ENCODE measurements around the gene SLC16A11. TPM values are rescaled to one million over a fixed set of nuclear protein-coding genes. Genes with fewer than 3 reads are reported as not detected.

The SLC16A11 gene
- total RNA-seq (ENCODE audit: low replicate concordance): 0.08 and 0.12 TPM in 2 replicates

GRCh38 chr17:7043497-7044198, at the start of gene SLC16A11:
Gene SLC16A11 (minus strand): TSS chr17:7044092. CDS start chr17:7043513, 579 bp downstream.

DNA sequence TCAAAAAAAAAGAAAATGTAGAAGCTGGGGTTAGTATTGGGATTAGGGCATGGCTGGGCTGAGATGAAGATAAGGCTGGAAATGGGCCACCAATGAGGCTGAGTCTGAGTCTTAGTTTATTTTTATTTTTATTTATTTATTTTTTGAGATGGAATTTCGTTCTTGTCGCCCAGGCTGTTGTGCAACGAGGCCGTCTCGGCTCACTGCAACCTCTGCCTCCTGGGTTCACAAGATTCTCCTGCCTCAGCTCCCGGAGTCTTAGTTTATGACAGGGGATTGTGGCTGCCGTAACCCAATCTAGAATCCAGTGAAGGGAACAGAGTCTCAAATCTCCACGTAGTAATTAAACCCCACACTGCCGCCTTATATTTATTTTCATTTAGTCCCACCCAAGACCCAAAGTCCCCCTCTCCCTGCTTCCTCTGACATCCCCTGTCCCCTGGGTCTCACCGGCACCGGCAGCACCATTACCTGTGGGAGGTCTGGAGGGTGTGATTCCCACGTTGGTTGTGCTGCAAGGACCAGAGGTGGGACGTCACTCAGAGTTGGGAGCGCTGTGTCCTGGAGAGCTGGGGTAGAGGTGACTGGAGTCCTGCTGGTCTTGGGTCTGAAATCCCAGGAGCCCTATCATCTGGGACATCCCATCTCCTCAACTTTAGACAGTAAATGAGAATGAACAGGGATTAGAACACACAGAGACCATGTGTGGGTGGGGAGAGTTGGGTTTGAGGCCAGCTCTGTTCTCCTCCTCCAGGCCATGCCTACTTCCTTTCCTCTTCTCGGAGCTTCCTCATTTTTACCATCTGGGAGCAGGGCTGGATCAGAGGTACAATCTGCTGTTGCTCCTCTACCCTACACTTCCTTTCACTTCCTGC, 35.9 kb upstream of the SLC16A11 start, which contains the start of gene CLEC10A:
CLEC10A (minus strand) TSS at position 671 of the 875 bp plus-strand sequence. CDS start 1,439 bp downstream, outside the sequence.

GRCh38 chr17:7035591-7036368, 8.1 kb downstream of the SLC16A11 start, which contains the start of gene SLC16A13:
Gene SLC16A13 (plus strand): TSS chr17:7036015. CDS start chr17:7036383, 368 bp downstream.

DNA sequence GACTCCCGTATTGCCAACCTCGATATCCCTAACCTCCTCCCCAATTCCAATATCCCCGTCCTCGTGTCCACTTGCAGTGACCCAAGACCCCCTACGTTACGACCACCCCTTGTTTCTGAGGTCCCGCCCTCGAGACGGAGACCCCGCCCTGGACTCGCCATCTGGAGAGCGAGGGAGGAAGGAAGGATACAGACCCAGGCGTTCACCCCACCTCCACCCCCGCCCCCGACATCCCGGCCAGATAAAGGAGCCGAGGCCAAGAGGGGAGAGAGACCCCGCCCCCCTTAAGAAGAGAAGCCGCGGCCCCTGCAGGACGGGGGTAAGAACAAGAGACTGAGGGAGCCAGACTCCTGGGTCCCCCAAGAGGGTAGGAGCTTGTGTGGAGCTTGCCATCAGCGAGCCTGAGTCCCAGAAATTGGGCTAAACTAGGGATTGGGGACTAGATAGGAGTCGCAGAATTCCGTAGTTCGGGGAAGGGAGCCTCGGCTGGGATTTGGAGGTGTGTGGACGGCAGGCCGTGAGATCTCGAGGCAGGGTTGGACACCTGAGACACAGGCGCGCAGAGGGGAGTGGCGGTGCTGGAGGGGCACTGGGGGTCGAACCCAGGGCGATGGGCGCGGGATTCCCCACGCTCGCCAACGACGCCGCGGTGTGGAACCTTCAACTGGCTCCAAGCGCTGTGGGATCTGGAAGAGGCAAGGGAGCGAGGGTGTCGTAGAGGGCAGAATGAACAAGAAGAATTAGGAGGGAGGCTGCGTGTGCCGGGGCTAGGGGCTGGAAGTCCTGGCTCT, 20.9 kb downstream of the SLC16A11 start, which contains the start of gene BCL6B:
BCL6B (plus strand) TSS at position 270 of the 791 bp plus-strand sequence. CDS start 622 bp downstream, outside the sequence.

DNA sequence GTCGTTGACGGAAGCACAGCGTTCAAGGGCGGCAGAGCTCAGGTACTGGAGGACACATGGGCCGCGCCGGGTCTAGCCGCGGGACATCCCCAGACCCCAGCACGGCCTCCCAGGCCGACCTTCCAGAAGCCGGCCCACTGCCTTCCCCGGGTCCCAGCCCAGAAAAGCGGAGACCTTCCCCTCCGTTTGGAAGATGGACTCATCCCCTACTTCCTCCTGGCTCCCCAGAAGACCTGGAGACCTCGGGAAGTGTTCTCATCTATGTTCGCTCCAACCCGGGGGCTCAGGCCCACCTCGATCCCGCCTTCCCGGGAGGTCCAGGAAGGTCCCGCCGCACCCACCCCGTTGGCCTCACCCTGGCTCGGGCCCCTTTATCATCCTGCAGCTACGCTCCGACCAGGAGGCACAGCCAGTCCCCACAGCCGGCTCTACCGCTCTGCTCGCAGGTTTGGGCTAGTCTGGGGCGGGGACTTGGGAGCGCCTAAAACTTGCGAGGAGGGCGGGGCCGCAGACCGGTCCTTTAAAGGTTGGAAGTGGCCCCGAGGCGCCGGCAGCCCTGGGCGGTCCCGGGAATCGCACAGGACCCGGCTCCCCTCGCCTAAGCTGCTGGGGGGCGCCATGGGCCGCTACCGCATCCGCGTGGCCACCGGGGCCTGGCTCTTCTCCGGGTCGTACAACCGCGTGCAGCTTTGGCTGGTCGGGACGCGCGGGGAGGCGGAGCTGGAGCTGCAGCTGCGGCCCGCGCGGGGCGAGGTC, 48.2 kb downstream of the SLC16A11 start, which contains the start of gene ALOX12:
ALOX12 (plus strand) TSS at position 550 of the 756 bp plus-strand sequence; CDS start at position 619, 69 bp downstream.

Other genes starting within 250 kb of the SLC16A11 start
- gene TEKT1, start 212.4 kb downstream of the SLC16A11 start, total RNA-seq (ENCODE audit: low replicate concordance): not detected in 2 replicates
- under 0.01 TPM in 1 of 2 replicates, not detected in the other for gene ALOX12, start 48.0 kb downstream of the SLC16A11 start, total RNA-seq (ENCODE audit: low replicate concordance)
- 23.3 and 44.7 TPM in 2 replicates for gene RNASEK, start 31.5 kb downstream of the SLC16A11 start, total RNA-seq (ENCODE audit: low replicate concordance)
- 0.30 and 0.47 TPM in 2 replicates for gene BCL6B, start 21.0 kb downstream of the SLC16A11 start, total RNA-seq (ENCODE audit: low replicate concordance)
- gene SLC16A13, start 8.1 kb downstream of the SLC16A11 start, total RNA-seq (ENCODE audit: low replicate concordance): 0.12 and 0.23 TPM in 2 replicates
- 0.70 TPM in 1 of 2 replicates, not detected in the other for gene CLEC10A, start 36.2 kb upstream of the SLC16A11 start, total RNA-seq (ENCODE audit: low replicate concordance)
- not detected in 2 replicates for gene ASGR2, start 70.7 kb upstream of the SLC16A11 start, total RNA-seq (ENCODE audit: low replicate concordance)
- under 0.01 and 0.68 TPM in 2 replicates for gene ASGR1, start 135.3 kb upstream of the SLC16A11 start, total RNA-seq (ENCODE audit: low replicate concordance)
- gene DLG4, start 175.7 kb upstream of the SLC16A11 start, total RNA-seq (ENCODE audit: low replicate concordance): 8.3 and 20.8 TPM in 2 replicates
- 248 and 288 TPM in 2 replicates for gene ACADVL, start 175.8 kb upstream of the SLC16A11 start, total RNA-seq (ENCODE audit: low replicate concordance)
- gene DVL2, start 190.4 kb upstream of the SLC16A11 start, total RNA-seq (ENCODE audit: low replicate concordance): 56.3 and 89.0 TPM in 2 replicates
- 38.3 and 41.2 TPM in 2 replicates for gene PHF23, start 195.4 kb upstream of the SLC16A11 start, total RNA-seq (ENCODE audit: low replicate concordance)
- gene GABARAP, start 198.4 kb upstream of the SLC16A11 start, total RNA-seq (ENCODE audit: low replicate concordance): 180 and 222 TPM in 2 replicates
- 16.7 and 21.2 TPM in 2 replicates for gene CTDNEP1, start 207.6 kb upstream of the SLC16A11 start, total RNA-seq (ENCODE audit: low replicate concordance)
- gene ELP5, start 208.1 kb upstream of the SLC16A11 start, total RNA-seq (ENCODE audit: low replicate concordance): 20.6 and 25.9 TPM in 2 replicates
- gene CLDN7, start 218.4 kb upstream of the SLC16A11 start, total RNA-seq (ENCODE audit: low replicate concordance): 0.70 and 1.6 TPM in 2 replicates
- gene SLC2A4, start 237.6 kb upstream of the SLC16A11 start, total RNA-seq (ENCODE audit: low replicate concordance): 0.08 and 0.12 TPM in 2 replicates

Measured in smooth muscle cell of the coronary artery (primary cell).